Measurements from ENCODE around the gene SUFU.

The SUFU gene

DNA sequence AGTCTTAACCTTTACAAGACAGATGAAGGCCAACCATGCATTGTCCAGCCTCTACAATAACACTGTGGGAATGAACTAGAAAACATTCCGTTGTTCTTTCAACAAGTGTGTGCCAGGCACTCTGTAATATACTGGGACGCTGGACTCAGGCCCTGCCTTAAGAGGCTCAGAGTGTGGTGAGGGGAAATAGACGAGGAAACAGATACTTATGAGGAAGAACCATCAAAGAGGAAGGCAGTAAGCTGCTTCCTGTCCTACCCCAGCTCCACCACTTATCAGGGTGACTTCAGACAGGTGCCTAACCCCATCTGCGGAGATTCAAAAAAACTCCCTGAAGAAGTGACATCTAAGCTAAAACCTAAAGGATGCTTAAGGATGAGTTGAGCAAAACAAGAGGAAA lies 131.6 kb downstream of the SUFU start:
- DNase-seq (ENCODE audit: low spot score): no peak

DNA sequence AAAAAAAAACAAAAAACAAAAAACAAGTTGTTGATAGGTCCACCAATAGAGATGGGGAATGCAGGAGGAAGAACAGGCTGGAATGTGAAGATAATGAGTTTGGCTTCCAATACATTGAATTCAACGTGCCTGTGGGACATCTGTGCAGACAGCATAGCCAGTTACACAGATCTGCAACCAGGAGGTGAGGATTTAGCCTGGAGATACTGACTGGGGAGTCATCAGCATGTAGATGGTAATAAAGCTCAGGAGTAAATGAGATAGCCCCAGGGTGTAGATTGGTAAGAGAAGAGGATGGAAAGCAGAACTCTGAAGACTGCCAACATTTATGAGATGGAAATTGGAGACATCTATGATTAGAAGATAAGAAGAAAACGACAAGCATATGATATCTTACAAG lies 135.8 kb downstream of the SUFU start:
- no peak for DNase-seq (ENCODE audit: low spot score)

DNA sequence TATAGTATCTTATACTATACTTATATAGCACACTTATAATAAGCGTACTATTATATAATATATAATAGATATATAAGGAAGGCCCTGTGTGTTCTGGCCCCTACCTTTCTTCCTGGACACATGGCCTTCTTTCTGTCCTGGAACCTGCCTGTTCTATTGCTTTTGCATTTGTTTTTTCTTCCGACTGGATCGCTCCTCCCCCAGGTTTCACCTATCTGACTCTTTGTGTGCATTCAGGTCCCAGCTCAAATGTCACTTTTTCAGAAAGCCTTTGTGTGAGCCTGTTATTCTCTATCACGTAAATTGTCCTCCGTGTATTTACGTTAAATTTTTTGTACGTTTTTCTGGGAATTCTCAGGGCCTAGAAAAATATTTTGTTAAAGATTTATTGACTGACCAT lies 137.6 kb downstream of the SUFU start:
- DNase-seq (ENCODE audit: low spot score): peak; percentile 13

DNA sequence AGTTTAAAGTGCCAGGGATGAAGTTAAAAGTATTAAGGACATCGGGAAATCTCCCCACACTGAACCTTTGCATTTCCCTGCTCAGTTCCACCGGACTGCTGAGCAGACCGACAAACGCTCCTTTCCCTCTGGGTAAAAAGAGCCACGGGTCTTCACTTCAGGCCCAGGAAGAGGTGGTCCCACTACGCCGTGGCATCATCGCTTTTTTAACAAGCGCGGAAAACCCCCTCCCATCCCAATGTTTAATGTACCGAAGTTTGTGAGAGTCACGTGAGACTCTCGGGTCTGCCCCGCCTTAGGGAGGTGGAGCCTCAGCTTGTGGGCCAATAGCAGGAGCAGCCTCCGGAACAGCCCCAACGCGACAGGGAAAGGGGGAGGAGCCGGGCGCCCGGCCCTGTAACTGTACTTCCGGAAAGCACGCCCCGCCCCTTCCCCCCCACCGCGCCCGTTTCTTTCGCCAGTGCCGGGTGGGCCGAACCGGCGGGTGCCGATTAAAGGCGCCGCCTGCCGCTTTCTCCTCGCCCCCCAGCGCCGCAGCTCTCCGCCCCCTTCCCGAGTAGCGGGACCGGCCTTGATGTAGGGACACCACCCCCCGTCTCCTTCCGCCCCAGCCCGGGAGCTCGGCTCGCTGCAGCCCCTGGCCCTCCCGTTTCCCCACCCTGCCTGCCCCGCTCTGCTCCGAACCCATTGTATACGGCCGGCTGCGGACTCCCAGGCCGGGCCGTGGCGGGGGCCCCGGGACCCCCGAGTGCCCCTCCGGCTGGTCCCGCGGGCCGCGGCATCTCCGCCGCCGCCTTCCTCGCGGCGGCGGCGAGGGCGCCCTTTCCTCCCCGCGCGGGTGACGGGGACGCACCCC lies 138.3 kb downstream of the SUFU start:
- DNase-seq (ENCODE audit: low spot score): peak; percentile 98

DNA sequence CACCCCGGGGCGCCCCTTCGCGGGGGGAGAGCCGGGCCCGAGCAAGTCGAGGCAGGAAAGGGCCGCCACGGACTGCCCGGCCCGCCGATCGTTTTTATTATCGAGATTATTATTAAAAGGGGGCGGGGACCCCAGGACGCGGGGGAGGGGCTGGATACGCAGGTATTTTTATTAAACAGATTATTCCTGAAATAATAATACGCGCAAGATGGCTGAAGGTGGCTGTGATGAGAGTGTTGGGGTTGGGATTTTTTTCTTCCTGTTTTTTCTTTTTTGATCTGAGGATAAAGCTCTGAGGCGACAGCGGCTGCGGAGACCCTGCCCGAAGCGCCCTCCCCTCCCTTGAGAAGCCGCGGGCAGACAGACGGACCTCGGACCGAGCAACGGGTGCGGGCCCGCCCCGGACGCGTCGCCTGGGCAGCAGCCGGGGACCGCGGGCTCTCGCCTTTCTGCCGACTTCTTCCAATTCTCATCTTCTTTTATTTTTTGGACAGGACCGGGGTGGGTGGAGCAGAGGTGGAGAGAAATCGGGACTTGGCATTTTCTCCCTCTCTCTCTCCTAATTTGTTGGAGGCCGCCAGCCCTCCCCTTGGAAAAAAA lies 139.1 kb downstream of the SUFU start:
- DNase-seq (ENCODE audit: low spot score): peak; percentile 46

DNA sequence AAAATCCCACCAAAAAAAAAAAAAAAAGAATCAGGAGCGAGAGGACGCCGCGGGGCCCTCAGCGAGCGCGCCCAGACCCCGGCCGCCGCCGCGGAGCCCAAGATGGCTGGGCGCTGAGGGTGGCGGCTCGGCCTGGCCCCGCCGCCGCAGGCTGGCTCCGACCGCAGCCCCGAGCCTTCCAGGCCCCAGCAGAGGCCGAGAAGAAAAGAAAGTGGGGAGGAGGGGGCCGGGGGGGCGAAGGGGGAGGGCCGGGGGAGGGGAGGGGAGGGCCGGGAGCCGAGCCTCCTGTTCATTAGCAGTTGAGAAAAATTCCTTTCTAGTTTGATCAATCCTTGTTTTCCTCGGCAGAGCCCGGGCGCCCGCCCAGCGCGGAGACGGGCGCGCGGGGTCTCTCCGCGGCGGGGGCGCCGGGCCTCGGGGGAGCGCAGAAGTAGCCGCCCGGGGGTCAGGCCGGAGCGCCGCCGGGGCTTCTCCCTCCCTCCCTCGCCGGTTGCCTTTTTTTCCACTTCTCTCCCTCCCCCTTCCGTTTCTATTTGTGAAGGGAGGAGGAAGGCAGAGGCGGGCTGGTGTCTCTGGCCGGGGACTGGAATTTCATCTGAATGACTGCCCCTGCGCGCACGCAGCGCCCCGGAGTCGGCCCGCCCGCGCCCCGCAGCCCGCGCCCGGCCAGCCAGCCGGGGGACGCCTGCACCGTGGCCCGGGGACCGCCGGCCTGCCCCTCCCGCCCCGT lies 139.7 kb downstream of the SUFU start:
- DNase-seq (ENCODE audit: low spot score): peak; percentile 73

DNA sequence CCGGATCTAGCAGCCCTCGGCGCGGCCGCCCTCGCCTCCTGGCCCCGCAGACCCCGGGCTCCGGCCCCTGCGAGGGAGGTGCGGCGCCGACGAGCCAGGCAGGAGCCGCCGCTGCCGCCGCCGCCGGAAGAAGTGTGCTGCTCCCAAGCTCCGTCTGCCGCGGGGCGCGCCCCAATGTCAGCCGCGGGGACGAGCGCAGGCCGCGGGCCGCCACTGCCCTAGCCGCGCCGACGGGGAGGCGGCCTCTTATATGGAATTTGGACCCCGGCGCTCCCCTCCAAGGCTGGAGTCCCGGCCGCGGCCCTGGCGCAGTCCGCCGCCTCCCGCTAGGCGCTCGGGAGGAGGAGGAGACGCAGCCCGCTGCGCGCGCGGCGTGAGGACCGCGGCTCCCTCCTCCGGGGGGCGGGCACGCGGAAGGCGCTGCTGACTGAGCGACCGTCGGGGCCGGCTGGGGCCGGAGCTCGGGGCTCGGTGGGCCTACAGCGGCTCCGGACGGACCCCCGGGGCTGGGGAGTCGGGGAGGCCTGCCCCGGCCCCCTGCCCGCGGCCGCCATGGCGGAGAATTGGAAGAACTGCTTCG lies 140.4 kb downstream of the SUFU start, which contains the start of gene TRIM8:
TSS of gene TRIM8 (plus strand) at position 414 of the 580 bp plus-strand sequence. CDS start at position 553, 139 bp downstream.
- peak; percentile 59 for DNase-seq (ENCODE audit: low spot score)

DNA sequence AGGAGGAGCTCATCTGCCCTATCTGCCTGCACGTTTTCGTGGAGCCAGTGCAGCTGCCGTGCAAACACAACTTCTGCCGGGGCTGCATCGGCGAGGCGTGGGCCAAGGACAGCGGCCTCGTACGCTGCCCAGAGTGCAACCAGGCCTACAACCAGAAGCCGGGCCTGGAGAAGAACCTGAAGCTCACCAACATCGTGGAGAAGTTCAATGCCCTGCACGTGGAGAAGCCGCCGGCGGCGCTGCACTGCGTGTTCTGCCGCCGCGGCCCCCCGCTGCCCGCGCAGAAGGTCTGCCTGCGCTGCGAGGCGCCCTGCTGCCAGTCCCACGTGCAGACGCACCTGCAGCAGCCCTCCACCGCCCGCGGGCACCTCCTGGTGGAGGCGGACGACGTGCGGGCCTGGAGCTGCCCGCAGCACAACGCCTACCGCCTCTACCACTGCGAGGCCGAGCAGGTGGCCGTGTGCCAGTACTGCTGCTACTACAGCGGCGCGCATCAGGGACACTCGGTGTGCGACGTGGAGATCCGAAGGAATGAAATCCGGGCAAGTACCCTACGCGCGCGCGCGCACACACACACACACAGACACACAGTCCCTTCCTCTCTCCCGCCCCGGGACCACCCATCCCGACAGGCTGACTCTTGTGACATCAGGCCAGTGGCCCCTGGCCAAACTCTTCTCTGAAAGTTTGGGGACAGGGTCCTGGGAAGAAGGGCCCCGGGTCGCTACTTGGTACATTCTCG lies 141.0 kb downstream of the SUFU start:
- peak; percentile 92 for DNase-seq (ENCODE audit: low spot score)

DNA sequence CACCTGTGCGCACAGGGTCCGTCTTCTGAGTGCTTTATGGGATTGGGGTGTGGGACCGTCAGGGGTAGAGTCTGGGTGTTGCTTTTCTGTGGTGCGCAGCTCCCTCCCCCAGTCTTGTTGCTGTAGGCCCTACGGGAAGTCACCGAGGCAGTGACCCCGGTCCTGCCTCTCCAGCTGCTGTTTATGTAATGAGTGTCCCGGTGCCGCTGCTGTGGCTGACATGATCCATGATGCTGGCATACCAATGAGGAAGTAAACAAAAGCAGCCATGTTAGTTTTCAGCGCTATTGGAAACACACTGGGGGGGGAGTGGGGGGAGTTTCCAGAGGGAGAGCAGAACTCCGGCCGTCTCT lies 141.6 kb downstream of the SUFU start:
- DNase-seq (ENCODE audit: low spot score): peak; percentile 85

DNA sequence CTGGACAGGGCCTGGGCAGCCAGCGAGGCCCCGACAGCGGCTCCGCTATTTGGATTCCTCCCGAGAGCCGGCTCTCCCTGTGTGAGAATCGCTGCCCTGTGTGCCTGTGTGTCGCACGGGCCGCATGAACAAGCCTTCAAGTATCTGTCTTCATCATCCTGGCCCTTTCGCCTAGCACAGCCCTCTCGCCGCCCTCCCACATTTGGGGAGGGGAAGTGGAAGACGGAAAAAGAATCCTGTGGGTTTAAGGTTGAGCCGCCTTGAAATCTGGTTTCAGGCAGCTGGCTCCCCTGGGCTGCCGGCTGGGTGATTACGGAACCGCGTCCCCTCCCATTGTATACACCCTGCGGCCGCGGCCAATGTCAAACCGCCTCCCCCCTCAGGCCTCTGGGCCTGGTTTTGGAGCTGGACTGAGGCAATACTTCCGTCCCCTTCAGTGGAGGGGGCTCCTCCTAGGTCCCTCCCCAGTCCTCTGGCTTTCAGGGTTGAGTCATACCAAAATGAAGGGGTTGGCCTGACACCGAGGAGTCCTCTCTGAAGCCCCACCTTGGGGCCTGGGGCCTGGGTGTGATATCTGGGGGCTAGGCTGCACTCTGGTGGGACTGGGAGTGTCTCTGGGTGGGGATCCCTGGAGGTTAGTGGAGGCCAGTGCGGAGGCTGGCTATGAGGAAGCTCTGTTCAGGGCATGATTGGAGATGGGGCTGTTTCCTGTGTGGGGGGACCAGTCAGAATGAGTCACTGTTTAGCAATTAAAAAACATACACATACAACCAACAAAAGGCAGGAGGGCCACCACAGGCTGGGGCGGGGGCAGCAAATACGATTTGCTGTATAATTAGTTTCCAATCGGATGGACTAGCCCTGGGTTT lies 142.2 kb downstream of the SUFU start:
- peak; percentile 96 for DNase-seq (ENCODE audit: low spot score)

DNA sequence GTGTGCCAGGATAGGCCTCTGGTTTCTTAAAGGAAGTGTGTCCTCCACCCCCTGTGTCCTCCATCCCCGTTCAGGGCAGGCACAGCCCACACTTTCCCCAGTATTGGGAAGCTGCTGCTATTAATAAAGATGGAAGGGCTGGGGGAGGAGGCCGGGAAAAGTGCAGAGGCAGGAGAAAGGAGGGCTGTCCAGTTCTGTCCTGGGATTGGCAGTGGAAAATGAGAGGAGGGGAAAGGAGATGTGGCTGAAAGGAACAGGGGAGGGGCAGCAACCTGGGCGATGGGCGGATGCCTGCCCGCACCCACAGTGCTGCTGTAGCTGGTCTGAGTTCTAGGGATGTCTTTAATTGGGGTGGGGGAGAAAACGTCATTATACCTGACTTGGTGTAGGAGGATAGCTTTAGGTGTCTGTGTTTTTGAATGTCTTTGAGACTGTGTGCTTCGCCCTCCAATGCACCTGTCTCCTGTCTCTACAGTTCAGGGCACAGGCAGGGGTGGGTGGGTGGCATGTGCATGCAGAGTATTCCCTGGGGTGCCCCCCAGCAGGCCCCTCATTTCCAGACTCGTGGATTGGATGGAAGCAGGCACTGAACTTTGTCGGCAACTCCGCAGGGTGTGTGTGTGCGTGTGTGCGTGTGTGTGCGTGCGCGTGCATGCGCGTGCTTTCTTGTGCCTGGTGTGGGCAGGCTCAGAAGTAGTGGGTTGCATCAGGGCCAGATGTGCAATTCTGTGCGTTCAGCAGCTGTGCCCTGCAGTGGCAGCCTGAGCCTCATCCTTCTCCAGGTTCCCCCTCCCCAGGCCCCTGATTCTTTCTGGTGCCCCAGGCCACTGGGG lies 143.1 kb downstream of the SUFU start:
- no peak for DNase-seq (ENCODE audit: low spot score)

DNA sequence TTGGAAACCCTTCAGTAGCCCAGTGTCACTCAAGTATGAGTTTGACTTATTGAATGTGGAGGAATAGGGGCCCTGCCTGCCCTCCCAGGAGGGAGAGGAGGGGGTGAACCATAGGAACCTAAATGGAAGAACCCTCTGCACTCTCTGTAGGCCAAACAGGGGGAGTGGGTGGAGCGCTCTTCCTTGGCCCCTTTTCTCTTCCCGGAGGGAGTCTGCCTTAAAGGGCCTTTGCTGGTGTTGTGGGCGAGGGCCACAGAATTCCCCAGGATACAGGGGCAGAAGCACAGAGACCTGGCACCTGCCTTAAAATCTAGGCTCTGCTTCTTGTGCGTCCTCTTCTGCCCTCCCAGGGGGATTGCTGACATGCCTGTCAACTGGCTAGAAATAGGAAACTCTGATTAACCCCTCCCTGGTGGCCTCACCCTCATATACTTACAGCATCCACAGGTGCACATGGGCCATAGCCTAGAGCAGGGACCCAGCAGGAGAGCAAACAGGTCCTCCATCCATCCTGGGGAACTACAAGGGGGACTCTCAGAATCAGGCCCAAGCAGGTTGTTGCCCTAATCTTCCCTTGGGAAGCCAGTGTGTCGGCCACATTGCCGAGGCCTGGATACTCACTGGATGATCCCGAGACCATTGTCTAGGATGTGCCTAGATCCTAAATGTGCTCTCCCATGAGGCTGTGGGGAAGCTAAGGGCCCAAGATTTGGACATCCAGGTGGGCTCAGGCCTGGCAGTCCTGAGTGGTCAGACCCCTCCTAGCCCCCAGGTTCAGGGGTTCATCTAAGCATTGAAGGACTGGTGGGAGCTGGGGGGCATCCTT lies 143.9 kb downstream of the SUFU start:
- DNase-seq (ENCODE audit: low spot score): no peak

DNA sequence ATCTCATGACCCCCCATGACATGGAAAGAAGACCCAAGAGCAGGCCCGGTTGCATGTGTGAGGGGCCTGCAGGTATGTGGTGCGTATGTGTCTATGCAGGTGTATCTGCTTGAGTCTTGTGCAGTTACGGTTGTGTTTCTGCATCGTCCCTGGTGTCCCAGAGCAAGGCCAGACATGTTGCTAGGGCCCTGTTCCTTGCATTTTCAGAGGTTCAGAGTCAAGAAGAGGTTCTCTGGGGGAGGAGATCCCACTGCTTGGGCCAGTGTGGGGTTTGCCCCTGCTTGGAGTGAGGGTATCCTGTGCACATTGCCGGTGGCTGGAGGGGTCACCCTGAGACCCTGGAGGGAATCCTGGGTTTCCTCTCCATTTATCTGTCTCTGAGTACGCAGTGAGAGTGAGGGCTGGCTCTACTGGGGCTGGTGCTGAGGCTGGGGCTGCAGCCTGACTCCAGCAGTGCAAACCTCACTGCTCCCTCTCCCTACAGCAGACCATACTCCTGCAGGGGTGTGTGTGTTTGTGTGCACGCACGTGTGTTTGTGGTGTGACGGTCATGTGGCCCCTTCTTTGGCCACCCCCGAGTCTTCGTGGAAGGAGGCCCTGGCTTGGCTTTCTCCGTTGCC lies 144.6 kb downstream of the SUFU start:
- DNase-seq (ENCODE audit: low spot score): no peak

DNA sequence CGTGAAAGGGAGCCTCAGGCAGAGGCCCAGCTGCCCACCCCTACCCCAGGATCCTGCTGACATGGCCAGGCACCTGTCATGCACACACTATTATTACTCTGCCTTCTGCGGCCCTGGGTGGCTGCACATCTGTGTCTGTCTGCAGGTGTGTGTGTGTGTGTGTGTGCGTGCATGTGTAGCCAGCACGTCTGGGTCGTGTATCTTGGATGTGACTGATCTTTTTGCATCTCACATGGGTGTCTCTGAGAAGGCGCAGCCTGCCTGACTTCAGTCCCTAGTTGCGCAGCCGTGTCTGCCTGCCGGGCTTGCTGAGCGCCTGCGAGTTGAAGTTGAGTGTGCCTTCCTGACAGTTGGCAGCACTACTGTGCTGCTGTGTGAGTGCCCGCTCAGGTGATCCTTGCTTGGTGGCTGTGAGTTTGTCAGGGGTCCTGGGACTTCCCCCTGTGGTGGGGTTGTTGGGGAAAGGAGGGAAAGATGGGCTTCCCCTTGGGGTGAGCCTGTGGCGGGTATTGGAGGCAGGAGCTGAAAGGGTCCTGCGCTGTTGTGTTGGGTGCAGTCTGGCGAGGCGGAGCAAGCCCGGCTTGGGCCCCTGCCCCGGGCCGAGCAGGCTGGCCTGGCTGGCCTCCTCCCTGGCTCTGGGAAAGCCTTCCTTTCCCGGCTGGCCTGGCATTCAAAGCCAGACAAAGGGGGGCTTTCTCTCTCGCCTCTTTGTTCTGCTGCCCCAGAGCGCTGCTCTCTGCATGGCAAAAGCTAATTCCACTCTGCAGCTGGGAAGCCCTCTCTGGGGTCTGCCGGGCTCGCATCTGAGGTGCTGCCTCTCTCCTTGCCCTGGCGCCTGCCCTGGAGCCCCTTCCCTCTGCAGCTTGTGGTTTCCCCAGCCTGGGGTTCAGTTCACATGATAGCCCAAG lies 145.4 kb downstream of the SUFU start:
- DNase-seq (ENCODE audit: low spot score): no peak

DNA sequence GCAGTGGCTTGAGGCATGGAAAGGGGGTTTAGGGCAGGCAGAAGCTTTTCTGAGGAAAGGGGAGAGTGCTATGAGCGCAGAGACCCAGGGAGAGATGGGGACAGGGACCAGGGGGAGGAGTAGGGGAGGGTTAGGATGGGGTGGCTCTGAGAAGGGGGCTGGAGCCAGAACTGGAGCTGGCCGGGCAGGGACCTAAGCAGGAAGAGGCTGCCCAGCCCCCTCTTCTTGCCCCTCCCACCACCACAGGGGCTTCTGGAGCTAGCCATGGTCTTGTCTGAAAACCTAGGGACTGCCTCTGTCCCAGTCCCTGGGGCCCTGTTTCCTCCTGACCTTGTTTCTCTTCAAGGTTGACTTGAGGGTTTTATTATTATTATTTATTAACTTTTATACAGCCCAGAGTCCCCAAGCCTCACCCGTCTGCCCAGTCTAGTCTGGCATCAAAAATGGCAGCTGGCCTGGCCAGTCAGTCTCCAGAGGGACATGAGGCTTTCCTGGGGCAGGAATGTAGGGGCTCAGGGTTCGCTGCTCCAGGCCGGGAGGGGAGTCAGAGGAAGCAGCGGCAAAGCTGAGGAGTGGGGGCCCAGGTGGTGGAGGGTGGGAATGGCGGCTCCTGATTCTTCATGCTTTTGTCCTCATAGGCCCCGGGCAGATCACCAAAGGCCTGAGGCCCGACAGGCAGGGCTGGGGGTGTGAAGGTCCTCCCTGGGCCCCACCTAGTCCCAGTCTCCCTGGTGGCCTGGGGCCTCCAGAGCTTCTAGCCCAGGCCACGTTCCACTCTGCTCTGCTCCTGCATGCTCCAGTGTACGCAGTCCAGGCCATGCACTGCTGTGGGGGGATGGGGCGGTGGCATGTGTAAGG lies 146.3 kb downstream of the SUFU start:
- DNase-seq (ENCODE audit: low spot score): no peak

DNA sequence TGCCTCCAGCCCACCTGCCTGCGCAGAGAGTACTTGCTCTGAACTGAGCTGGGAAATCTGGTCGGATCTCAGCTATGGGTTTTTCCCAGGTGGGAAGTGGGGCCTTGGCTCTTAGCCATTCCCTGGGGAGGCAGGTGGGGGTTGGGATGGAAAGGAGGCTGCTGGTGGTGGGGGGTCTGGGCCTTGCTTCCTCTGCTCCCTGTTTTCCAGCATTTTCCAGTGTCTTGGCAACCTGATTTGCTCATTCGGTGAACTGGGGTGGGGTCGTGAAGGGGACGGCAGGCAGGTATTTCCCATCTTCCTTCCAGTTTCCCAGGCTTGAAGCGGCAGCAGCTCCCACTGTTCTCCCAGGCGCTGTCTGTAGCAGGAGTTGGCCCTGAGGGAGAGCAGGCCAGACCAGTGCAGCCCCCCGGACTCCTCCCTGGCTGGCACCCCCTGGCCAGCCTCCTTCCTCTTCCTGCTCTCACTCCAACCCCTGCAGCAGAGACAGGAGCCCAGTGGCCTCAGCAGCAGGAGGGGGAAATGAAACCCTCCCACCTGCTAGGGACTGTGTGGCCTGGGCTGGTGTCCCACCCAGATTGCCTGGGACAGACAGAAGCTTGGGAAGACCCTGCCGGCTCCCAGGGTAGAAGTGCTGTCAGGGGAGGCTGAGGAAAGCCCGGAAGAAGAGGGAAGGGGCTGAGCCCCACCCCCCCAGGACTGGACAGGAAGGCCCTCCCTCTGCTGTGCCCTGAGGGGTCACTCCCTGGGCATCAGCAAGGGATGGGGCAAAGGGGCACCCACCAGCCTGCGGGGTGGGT lies 147.1 kb downstream of the SUFU start:
- no peak for DNase-seq (ENCODE audit: low spot score)

Data from RKO (cell line).